NCI-H524 (cell line): ENCODE results near the gene IRAK3.
A peak's percentile ranks its signal among the peaks of the same experiment; 100 is the strongest.

Source experiments
- DNase-seq, 2 experiments: peaks; one replicate each; lab custom pipeline; 2025; lab: John Stamatoyannopoulos, UW

IRAK3 gene

GRCh38 chr12:66188584-66189485, at the start of gene IRAK3:
Gene IRAK3, plus strand, starts transcription at chr12:66189214. Its CDS starts 86 bp downstream, at chr12:66189300.
- peak; percentile 3 to 19 for DNase-seq

- no peak for DNase-seq
Observed at GRCh38 chr12:66139328-66139727, 49.7 kb upstream of the IRAK3 start.

GRCh38 chr12:66140731-66141130, 48.3 kb upstream of the IRAK3 start:
- DNase-seq, result no peak

GRCh38 chr12:66141299-66141698, 47.7 kb upstream of the IRAK3 start:
- no peak for DNase-seq

GRCh38 chr12:66142826-66143225, 46.2 kb upstream of the IRAK3 start:
- no peak for DNase-seq

GRCh38 chr12:66143868-66144267, 45.1 kb upstream of the IRAK3 start:
- no peak for DNase-seq

- DNase-seq, result peak in 1 of 2 experiments; percentile 30
Observed at GRCh38 chr12:66144791-66145754, 43.9 kb upstream of the IRAK3 start.

GRCh38 chr12:66149702-66150398, 39.2 kb upstream of the IRAK3 start:
- no peak for DNase-seq

GRCh38 chr12:66152732-66153131, 36.3 kb upstream of the IRAK3 start:
- no peak for DNase-seq

GRCh38 chr12:66154776-66155175, 34.2 kb upstream of the IRAK3 start:
- DNase-seq, result no peak

GRCh38 chr12:66156654-66157053, 32.4 kb upstream of the IRAK3 start:
- DNase-seq, result no peak

GRCh38 chr12:66159123-66159522, 29.9 kb upstream of the IRAK3 start:
- DNase-seq, result no peak

GRCh38 chr12:66160704-66161103, 28.3 kb upstream of the IRAK3 start:
- DNase-seq, result no peak

GRCh38 chr12:66162701-66163100, 26.3 kb upstream of the IRAK3 start:
- no peak for DNase-seq

GRCh38 chr12:66163289-66163688, 25.7 kb upstream of the IRAK3 start:
- DNase-seq, result no peak

- DNase-seq, result no peak
Observed at GRCh38 chr12:66164349-66164821, 24.6 kb upstream of the IRAK3 start.

GRCh38 chr12:66165141-66165540, 23.9 kb upstream of the IRAK3 start:
- no peak for DNase-seq

- no peak for DNase-seq
Observed at GRCh38 chr12:66166561-66166960, 22.5 kb upstream of the IRAK3 start.

- DNase-seq, result no peak
Observed at GRCh38 chr12:66168410-66168809, 20.6 kb upstream of the IRAK3 start.

- DNase-seq, result peak; percentile 78 to 91
Observed at GRCh38 chr12:66169221-66170170, 19.5 kb upstream of the IRAK3 start, which contains the start of gene TMBIM4. Gene TMBIM4, minus strand, starts transcription at chr12:66169996. Its CDS starts 45 bp downstream, at chr12:66169951.

- DNase-seq, result no peak
Observed at GRCh38 chr12:66170606-66171005, 18.4 kb upstream of the IRAK3 start.
